NB4 (cell line): Measurements from ENCODE around the gene SLC26A2.

ENCODE experiments used
- CTCF ChIP-seq: IDR thresholded peaks from one replicate; pipeline ENCODE4 v1.5.1; 2012; ENCODE audit warnings: low read depth, low read length
- POLR2A ChIP-seq: IDR thresholded peaks from 2 replicates; pipeline ENCODE4 v1.6.1; 2011; ENCODE audit warnings: mild to moderate bottlenecking; ENCODE audit not compliant: insufficient read length; ENCODE audit errors: extremely low read depth
- TF ChIP-seq, protein P1 (sequence below): IDR thresholded peaks from 2 replicates; pipeline ENCODE4 v1.6.1; 2011; ENCODE audit warnings: low read depth, low read length

DNA sequence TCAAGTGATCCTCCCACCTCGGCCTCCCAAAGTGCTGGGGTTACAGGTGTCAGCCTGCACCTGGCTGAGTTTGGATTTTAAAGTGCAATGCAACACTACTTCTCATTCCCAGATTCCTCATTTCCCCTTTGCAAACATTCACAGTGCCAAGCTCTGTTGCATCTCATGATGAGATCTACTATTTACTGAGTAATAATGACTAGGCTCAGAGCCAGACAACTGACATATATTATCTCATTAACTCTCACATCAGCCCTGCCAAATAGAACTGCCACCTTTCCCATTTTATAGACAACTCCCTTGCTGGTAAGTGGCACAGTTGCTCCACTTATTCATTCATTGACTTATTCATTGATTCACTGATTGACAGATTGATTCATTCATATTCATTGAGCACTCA is 22.9 kb upstream of the SLC26A2 start:
- TF ChIP-seq POLR2A (no peak), CTCF (no peak)
- TF ChIP-seq, protein P1, sequence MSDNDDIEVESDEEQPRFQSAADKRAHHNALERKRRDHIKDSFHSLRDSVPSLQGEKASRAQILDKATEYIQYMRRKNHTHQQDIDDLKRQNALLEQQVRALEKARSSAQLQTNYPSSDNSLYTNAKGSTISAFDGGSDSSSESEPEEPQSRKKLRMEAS: no peak
